NCI-H2196 (cell line): Measurements from ENCODE around the gene FGF9.

Experiments used
- DNase-seq: peaks from one replicate; lab custom pipeline; 2025; ENCODE audit not compliant: unreplicated experiment; lab: John Stamatoyannopoulos, UW

The FGF9 gene

DNA sequence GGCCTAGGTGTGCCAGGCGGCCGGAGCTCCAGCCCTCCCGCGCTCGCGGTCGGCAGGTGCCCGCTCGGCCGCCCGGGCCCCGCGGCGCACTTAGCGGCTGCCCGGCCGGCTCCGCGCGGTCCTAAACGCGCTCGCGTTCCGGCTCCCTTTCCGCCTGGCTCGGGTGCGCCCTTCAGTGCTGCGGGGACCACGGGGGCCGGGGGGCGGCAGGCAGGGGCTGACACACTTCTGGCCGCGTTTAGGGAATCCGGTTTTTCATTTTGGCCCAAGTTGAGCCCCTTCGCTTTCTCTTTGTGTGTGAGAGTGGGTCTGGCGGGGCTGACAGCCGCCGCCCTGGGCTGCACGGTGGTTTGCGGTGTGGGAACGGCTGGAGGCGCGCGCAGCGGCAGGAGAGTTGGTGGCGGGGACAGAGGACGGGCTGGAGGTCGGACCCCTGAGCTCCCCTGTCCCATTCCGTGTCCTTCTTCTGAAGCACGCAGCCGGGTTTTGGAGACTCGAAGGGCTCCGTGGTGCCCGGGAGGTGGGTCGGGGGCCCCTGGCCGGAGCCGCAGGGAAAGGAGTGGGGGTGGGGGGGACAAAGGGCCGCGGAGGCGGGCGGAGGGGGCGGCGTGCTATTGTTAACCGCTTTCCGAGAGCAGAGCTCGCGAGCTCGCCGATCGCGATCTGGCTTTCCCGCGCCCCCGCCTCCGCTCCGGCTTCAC is 3.1 kb downstream of the FGF9 start:
- DNase-seq = peak; percentile 46

GRCh38 chr13:21674490-21675009 is 3.7 kb downstream of the FGF9 start:
- DNase-seq = peak; percentile 2

DNA sequence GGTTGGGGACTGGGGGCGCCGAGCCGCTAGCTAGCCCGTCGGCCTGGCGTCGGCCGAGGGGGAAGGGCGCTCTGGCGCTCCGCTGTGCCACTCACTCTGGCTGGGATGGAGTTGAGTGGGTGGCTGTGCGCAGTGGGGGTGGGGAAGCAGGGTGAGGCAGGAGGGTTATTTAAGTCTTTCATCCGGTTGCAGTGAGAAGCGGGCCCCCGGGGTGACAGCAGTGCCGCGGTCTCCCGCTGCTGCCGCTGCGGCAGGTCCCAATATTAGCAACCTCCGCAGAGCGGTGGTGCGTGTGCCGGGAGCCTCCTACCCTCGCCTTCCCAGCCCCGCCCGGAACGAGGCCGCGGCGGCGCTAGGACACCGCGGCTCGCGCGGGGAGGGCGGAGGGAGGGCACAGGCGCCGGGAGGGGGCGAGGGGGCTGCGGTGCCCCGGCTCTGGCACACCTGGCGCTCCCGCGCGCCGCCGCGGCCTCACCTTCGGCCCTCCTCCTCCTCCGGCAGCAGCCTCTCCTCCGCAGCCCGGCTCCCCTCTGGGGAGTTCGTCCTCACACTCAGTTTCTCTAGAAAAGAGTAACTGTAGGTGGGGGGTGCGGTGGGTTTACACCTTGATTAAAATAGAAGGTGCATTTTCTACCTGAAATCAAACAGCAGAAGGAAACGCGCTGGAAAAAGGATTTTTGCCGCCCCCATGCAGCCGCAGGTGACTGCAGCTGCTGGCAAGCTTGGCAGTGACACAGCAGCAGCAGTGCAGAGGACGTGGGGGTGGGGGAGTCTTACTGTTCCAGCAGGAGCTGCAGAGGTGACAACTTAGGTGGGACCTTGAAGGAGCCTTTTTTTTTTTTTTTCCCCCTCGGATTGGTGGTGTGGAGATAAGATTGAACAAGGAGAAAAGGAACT is 4.5 kb downstream of the FGF9 start:
- peak; percentile 60 for DNase-seq

DNA sequence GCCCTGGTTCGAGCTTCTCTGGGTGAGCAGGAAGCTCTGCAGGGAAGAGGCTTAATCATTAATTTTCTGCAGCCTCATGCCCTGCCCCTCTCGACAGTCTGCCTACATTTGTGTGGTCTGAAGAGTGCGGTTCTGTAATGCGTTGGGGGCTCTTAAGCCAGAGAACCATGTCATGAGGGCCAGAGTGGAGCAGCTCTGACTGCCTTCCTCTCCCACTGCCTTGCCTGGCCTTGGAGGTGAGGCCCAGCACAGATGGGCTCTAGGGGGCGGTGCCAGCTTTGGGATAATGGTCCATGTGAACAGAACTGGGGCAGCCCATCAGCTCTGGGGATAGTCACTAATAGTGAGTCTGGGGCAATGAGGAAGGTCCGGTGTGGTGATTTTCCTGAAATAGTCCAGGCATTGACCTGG is 5.7 kb downstream of the FGF9 start:
- peak; percentile 5 for DNase-seq

GRCh38 chr13:21677075-21677623 is 6.3 kb downstream of the FGF9 start:
- DNase-seq = no peak

- DNase-seq = no peak
These were observed 12.3 kb downstream of the FGF9 start for GRCh38 chr13:21683034-21683733.

GRCh38 chr13:21684576-21684975 is 13.7 kb downstream of the FGF9 start:
- DNase-seq = no peak

DNA sequence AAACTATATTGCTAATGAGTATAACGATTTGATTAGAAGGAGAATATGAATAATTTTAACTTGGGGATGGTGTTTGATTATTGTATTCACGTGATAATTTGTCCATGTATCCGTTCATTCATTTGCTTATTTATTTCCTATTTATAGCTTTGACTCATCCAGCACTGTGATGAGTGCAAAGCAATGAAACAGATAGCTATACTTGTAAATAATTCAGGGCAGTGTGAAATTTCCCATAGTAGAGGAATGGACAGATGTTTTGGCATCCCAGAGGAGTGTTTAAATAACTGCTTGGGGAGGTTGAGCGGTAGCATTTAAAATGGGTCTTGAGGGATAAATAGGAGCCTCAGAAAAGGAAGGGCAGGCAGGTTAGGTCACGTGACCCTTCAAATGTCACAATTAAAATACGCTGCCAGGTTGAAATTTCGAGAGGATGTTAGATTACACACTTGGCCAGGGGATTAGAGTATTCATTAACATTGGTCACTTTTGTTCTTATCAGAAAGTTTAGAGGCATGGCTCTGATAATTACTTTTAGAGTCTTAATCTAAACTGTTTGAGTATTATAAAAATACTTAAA is 14.7 kb downstream of the FGF9 start:
- DNase-seq = no peak

DNA sequence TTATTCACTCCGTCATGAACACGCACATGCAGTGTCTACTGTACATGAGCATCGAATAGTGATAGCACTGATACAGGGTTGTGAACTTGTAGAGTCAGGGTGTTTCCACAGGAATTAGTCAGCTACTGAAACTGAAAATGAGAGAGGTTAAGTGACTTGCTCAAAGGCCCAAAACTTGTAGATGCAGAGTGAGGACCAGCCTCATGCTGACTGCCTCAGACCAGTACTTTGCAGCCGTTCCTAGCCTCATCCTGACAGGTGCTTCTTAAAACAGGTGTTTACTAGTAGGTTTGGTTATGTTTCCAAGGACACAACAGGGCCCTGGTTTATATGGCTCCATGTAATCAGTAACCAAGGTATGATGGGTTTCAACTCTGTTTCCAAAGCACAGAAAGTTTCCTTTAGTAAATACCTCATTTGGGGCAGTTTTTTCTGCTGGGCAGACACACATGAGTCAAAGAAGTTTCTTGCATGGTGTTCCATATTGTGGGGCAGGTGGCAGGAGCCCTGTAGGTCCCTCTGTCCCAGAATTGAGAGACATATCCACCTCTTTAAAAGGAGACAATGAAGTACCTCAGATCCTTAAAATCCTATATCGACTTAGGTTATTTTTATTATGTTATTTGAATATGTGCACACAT is 16.0 kb downstream of the FGF9 start:
- DNase-seq = no peak

- no peak for DNase-seq
These were observed 17.2 kb downstream of the FGF9 start for GRCh38 chr13:21688056-21688455.

- DNase-seq = no peak
These were observed 18.2 kb downstream of the FGF9 start for GRCh38 chr13:21689097-21689496.

DNA sequence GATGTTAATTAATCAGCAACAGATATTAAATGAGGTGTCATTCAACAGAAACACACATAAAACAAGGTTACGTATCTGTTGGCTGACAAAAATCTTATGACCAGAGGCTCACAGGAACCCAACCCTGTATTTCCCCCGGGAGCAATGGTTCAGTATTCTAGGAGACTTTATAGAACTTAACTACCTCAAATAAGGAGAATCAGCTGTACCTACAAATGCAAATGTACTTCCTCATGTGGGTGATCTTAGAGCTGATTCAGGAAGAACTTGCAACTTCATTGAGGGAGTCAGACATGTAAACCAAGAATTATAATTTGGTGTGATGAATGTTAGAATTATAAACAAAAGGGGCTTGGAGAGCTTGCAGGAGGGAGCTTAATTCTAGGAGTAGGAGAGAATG is 20.1 kb downstream of the FGF9 start:
- no peak for DNase-seq

DNA sequence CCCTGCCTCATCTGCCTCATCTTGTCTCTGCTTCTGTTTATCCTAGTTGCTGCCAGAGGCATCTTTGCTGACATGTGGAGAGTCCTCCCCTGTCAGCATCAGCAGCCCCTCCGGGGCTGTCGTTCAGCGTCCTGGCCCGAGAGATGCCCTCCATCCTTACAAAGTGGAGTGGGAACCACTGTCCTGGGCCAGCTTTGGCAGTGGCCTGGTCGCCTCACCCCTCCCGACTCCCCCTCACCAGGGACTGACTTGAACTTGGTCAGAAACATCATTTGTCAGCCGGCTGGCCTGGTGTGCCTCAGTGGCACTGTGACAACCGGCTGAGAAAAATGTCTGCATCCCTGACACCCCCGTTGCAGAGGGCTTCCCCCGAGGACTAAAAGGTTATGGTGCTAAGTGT is 20.6 kb downstream of the FGF9 start:
- DNase-seq = no peak

DNA sequence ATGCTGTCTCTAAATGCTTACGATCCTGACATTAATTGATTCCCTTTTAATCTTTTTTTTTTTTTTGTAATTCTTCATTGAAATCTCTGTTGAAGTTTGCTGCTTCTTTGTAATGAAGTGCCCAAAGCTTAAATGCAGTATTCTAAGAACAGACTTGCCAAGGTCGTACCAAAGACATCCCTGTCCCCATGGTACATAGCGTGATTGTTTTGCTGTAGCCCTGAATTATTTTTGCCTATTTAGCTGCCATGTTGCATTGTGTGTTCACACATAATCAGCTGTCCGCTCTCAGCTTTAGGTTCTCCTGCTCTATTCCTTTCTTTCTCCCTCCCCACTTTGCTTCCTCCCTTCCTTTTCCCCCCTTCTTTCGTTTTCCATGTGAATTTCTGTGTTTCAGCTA is 21.1 kb downstream of the FGF9 start:
- no peak for DNase-seq

- no peak for DNase-seq
These were observed 24.0 kb downstream of the FGF9 start for GRCh38 chr13:21694831-21695230.

GRCh38 chr13:21695546-21695945 is 24.7 kb downstream of the FGF9 start:
- DNase-seq = no peak

DNA sequence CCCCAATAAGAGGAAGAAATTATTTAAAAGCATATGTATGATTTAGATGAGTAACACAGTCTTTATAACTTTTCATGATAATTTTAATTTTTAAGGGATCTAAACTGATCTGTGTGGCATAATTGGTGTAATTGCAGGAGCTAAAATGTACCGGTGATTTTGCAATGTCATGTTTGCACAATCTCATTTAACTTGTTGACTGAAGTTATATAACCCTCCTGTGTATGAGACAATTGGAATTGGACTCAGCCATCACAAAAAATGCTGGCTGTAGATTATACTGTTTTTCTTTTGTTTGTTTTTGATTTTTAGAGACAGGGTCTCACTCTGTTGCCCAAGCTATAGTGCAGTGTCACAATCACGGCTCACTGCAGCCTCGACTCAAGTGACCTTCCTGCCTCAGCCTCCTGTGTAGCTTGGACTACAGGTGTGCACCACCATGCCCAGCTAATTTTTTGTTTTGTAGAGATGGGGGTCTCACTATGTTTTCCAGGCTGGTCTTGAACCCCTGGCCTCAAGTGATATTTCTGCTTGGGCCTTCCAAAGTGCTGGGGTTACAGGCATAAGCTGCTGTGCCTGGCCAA is 26.1 kb downstream of the FGF9 start:
- no peak for DNase-seq

GRCh38 chr13:21698817-21699679 is 28.2 kb downstream of the FGF9 start:
- no peak for DNase-seq

DNA sequence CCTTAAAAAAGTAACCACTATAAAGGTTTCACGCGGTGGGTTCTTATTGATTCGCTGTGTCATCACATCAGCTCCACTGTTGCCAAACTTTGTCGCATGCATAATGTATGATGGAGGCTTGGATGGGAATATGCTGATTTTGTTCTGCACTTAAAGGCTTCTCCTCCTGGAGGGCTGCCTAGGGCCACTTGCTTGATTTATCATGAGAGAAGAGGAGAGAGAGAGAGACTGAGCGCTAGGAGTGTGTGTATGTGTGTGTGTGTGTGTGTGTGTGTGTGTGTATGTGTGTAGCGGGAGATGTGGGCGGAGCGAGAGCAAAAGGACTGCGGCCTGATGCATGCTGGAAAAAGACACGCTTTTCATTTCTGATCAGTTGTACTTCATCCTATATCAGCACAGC is 30.6 kb downstream of the FGF9 start:
- no peak for DNase-seq
